GM18517 (cell line): ENCODE data around the gene ADSS2.
"Not testable (repeated sequence)": the region's sequence is repeated elsewhere in the genome, so short reads cannot be mapped to it uniquely, and the experiment has no call there.

Experiments used
- ATAC-seq: cut with Tn5 transposase; IDR thresholded peaks from one replicate; pipeline ENCODE4 v1.9.1; 2021; ENCODE audit warnings: mild to moderate bottlenecking, moderate library complexity; ENCODE audit not compliant: unreplicated experiment

Gene ADSS2

DNA sequence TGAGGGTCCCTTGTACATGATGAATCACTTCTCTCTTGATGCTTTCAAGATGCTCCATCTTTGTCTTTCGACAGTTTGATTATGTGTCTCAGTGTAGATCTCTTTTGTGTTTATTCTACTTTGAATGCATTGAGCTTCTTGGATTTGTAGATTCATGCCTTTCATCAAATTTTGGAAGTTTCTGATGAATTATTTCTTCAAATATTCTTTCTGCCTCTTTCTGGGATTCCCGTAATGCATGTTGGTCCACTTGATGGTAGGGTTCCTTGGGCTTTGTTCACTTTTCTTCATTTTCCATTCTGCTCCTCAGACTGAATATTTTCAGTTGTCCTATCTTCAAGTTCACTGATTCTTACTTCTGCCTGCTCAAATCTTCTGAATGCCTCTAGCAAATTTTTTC is 50.7 kb downstream of the ADSS2 start:
- no peak for ATAC-seq

DNA sequence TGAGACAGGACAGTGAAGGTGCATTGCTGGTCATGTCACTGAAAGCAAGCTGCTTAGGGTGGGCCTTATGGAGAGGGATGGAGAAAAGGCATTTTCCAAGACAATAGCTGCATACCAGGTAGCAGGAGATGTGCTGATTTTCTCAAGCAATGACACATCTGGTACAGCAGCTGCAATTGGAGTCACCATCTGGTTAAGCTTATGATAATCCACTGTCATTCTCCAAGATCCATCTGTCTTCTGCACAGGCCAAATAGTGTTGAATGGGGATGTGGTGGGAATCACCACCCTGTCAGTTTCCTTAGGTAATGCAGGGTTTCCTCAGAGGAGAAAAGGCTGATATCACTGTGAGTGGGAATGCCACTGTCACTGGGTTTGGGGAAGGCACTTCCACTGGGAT is 54.6 kb downstream of the ADSS2 start:
- ATAC-seq, result no peak

DNA sequence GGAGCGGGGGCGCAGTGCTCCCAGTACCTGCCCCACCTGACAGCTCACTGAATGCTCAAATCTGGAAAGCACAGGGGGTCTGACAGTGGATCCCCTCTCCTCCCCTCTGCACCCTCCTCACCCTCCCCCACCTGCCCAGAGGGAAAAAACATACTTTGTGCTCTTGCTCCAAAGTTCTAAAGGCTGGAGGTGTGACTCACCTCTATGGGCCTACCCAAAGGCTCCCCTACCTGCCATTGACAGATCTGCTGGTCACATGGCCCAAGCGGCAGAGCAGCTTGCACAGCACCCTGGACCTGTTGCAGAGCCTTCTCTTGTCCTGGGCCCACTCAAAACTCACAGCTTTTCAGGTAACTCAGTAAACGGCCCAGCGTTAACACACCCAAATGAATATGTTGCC is 55.7 kb downstream of the ADSS2 start:
- ATAC-seq, result no peak

DNA sequence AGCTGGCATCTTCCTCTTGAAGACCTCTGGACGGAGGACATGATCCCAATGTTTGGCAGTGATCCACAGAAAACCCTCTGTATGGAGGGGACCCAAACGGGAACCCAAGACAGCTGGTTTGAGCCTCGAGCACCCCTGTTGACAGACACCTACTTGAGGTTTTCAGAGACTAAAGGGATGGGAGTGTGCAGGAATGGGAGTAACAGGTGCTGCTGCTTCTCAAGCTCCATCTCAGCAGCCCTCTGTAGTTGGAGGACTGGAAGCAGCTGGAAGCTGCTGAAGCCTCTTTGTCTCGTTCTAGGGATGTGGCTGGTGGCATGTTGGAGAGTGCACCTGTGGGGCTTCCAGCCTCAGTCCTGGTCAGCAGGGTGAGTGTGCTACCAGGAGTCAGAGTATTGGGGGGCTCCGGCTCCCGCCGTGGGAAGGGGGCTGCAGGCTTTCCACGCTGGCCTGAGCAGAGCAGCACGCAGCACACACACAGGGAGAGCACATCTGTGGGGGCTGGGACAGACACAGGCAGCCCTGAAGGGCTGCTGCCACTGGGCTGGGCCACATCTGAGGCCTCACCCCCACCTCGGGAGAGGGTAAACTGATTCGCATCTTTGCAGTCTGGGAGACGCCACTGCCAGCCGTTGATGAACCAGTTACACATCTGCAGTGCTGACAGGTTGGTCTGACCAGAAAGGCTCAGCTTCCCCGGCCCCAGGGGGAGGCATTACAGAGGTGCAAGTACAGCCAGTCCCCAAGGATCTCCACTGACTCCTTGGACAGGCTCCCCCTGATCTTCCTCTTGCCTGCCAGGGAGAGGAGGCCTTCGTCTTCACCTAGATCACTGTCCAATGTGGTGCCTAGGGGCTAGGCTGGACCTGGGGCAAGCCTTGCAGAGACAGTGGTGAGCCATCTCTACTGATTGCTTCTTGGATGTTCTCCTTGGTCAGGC is 56.6 kb downstream of the ADSS2 start:
- no peak for ATAC-seq

DNA sequence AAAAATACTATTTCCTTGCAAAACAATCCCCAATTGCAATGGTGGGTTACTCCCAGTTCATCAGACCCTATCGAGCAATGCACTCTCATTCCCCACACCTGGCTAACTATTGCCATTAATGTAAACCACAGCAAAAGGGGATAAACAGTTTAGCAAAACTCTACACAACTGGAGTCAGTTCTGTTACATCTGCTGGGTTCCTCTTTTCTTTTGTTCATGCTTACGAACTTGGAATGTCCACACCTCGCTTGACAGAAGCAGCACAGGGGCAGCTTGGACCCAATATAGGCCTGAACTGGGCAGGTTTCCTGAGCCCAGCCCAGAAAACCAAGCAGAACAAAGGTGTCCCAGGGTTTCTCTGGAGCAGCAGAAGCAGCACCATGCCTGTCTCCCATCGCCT is 57.4 kb downstream of the ADSS2 start:
- ATAC-seq, result no peak

DNA sequence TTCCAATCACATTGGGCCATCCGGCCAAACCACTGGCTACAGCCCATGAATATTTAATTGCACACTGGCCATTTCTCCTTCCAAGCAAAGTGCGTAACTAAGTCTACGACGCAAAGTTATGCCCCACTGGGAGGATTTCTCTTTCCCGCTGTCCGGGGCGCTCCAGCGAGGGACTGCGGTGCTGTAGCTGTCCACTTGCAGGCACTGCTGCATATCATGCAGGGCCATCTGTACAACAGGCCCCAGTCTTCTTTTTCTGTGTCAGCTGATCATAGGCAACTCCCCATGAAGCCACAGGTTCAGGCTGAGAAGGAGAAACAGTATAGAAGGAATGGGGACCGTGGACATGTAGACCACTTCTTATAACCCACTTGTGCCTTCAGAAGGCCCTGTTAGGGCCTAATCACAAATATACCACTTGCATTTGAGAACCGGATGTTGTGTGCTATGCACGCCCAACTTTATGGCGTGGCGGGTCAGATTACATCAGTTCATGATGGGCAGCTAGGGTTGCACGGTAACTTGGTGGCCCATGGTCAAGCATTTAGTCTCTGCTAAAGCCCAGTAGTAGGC is 58.0 kb downstream of the ADSS2 start:
- ATAC-seq, result no peak

DNA sequence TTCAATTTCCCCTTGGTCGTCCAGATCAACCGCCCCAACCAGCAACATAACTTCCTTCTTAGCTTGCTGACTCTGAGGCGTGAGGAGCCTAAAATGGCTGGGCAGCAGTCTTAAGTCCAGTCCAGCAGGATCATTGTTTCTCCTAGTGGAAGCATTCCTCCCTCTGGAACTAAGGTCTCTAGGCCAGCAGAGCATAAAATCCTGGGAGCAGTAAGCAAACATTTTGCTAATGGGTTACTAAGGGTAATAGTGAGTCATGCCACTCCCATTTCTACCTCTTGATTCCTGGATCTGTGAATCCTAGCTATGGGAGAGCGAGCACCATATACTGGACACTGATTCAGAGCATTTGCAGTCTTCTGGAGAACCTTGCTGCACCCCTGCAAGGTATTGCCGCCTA is 59.9 kb downstream of the ADSS2 start:
- no peak for ATAC-seq

DNA sequence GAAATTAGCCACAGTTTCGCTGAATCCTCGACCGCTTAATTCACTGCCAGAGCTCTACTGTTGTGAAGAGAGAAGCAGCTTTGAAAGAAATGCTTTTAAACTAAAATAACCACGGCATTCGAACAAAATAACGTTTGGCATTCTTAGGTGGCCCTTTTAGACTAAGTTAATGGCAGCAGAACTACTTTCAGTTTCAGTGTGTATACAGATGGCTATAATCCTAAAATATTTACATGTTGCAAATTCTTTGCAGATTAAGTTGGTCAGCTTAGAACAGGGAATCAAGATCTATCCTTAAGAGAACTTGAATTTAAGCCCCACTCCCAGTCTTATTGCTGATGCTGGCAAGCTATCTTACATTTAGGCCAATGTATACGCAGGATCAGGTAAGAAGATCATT is 62.7 kb downstream of the ADSS2 start:
- no peak for ATAC-seq

DNA sequence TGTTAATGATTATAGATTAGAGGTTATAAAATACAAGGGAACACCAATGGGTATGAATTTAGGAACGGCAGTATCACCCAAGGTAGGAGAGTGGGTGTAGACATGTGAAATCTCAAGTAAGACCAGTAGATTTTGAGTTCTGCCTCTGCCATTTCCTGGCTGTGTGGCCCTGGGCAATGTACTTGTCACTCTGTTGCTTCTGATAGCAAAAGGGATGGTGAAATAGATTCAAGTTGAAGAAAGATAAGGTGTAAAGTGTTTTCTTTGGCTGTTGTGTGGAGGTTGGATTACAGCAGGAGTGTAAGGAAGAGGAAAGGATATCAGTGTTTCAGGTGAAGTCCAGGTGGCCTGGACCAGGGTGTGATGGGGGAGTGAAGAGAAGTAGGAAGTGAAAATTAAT is 64.3 kb downstream of the ADSS2 start:
- ATAC-seq, result no peak

DNA sequence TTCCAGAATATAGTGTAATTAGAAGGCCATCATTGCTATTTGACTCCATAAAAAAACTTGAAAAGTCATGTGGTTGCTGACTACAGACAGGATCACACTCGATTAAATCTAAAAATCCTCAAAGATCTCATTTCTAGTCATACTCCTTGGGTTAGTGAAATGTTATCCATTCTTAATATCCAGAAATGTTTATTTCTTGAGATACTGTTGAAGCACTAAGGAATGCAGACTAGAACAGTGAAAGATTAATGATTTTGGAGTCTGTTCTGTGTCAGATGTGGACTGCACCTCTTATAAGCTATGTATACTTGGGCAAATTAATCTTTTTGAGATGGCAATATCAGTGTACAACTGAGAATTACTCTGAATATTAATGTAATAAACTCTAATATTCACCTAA is 65.1 kb downstream of the ADSS2 start:
- no peak for ATAC-seq

DNA sequence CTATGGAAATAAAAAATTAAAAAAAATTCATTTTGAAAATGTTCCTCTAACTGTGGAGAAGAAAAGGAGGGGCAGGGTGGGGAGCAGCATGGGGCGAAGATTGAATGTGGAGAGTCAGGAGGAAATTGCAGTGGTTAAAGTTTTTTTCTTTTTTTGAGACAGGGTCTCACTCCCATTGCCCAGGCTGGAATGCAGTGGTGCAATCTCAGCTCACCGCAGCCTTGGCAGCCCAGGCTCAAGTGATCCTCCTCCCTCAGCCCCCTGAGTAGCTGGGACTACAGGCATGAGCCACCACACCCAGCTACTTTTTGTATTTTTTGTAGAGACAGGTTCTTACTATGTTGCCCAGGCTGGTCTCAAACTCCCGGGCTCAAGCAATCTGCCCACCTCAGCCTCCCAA is 67.6 kb downstream of the ADSS2 start:
- no peak for ATAC-seq

DNA sequence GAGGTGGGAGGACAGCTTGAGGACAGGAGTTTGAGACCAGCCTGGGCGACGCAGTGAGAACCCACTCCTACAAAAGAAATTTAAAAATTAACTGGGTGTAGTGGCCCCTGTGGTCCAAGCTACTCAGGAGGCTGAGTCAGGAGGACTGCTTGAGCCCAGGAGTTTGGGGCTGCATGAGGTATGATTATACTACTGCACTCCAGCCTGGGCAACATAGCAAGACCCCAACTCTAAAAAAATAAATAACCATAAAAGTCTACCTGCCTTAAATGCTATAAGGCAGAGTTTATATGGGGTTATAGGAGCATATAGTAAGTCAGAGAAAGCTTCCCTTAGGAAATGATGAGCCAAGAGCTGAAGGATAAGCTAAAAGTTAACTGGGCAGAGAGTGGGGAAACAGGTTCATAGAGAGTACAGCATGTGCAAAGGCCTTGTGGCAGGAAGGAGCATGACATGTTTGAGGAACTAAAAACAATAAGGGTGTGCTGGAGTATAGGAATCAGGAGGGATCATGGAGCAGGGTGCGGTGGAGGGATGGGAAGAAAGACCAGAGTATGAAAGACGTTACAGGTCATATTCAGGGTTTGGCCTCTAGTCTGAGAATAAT is 68.3 kb downstream of the ADSS2 start:
- ATAC-seq, result no peak

DNA sequence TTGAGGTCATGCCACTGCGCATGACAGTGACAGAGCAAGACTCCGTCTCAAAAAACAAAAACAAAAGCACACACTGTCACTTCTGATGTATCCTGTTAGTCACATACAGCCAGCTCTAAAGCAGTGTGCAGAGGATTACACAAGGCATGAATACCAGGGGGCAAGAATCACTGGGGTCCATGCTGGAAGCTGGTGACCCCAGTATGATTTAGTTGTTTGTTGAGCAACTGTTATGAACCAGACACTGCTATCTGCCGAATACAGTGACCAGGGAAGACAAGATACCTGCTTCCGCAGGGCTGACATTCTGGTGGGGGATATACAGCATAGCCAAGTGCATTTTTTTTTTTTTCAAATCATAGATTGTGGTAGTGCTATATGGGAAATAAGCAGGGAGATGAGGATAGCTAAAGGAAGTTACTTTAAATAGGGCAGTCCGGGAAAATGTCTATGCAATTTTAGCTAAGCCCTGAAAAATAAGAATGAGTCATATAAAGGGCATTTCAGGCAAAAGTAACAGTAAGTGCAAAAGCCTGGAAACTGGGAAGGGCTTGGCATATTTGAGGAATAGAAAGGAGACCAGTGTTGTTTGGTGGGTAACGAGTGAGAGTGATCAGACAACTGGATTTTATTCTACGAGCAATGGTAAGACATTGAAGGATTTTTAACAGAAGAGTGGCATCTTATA is 69.7 kb downstream of the ADSS2 start:
- no peak for ATAC-seq

DNA sequence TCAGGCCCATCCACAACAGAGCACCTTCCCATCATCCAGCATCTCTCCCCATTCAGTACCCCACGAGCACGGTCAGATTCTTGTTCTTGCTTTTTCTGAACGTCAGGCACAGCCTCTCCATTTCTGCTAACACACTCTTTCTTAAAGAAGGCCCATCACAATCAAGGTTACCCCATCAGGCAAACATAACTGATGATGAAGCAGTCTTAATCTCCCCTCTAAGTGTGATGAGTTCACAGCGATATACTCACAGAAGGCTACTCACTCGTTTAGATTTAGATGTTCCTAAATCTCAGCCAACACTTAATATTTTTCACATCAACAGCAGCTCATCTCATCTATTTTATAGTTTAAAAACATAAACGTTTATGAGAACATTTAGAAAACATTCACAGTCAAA is 75.6 kb downstream of the ADSS2 start:
- no peak for ATAC-seq

DNA sequence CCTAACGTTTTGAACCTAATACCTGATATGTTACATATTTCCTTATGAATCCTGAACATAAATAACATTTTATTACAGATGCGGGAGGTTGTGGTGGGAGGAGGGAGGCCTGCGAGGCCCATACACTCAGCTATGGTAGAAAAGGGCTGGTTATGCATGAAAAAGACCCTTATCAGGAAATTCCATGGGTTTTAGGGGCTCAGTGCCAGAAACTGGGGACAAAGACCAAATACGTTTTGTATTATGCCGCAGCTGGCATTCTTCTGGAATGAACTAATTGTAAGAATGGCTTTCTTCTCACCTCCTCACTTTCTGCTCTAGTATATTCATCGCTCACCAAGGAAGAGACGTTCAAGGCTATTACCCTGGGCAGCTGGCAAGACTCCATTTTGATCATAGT is 76.7 kb downstream of the ADSS2 start:
- ATAC-seq, result no peak

DNA sequence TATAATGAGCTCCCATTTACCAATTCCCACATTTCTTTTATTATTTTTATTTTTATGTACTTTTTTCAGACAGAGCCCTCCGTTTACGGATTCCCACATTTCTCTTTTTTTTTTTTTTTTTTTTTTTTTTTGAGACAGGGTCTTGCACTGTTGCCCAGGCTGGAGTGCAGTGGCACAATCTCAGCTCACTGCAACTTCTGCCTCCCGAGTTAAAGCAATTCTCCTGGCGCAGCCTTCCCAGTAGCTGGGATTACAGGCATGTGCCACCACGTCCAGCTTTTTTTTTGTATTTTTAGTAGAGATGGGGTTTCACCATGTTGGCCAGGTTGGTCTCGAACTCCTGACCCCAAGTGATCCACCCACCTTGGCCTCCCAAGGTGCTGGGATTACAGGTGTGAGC is 77.2 kb downstream of the ADSS2 start:
- ATAC-seq, result not testable (repeated sequence)

DNA sequence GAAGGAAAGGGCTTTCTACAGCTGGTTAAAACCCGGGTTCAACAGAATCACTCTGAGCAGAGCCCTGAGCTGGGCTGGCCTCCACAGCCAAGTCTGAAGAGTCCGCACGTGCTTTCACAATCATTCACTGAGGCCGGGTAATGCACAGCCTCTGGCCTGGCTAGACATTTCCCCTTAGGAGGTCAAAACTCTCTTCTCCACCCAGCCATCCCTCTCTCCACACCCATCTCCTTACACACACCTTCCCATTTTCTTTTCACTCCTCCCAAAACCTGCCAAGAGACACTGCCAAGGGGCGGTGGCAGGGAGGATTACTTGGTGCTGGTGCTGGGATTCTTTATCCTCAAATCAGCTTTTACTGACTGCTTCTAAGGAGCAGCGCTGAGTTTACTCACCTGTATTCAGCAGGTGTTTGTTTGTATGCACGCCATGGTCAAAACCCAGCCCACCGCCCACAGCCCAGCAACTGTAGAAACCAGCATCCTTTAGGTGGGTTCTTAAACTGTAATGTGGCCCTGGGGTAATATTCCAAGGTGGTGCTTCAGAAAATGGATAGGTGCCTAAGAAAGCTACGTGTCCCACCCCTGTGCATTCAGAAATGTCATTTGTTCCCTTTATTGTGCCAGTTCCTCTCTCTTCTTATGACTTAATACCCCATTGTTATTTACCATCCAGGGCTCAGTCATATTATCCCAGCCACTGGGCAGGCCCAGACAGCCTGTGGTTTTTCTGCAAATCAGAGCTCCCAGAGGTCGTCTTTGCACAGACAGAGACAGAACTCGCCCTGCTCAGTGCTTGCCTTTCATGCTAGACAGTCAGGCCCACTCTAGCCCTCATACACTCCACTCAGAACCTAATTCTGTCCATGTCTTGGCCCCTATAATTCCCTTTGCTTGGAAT is 80.2 kb downstream of the ADSS2 start:
- ATAC-seq, result no peak

DNA sequence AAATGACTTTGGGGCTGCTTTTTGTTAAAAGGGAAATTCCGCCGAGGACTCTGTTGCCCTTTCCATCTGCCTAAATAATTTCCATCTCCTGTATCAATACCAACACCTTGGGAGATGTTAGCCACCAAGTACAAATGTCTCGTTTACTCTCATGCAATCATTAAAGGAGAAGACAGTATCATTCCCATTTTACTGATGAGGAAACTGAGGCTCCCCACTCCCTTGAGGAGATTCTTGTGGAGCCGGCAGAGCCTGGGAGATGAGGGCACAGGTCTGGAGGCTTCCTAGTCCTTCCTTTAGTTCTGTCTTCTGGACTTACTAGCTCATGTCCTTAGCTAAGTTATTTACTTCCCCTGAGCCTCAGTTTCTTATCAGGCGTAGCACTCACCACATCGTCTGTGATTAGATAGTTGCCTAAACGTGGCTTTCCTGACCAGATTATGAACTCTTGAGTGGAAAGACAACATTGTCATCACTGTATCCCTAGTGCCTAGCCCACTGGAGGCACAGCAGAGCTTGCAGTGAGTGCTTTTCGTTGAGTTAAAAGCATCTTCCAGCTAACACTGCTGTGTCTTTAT is 81.6 kb downstream of the ADSS2 start:
- no peak for ATAC-seq

DNA sequence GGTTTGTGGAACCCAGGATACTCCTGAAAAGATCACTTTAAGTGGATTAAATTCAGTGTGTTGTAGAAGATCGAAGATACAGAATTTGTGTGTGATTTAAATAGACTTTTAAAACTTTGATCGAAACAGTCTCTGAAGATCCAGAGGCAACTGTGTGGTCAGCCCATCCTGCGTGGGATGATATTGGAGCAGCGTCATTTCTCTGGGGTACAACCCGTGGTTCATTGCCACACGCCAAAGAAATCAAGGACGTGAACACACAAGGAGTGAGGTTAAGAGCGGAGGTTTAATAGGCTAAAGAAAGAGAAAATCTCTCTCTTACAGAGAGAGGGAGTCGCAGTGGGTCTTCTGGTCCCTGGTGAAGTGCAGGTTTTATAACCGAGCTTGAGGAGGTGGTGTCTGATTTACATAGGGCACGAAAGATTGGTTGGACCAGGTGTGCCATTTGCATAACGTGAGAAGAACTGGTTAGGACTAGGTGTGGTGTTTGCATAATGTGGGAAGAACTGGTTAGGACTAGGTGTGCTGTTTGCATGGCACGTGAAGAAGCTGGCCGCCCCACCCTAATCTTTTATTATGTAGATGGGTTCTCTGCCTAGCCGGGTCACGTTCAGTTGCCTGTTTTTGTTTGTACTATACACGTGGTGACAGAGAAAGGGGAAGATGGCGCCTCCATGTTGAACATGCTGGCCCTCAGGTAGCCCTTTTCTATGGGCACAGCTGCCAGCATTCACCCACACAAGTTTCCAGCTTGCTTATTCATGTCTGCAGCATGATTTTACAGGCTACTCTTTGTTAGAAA is 82.3 kb downstream of the ADSS2 start:
- no peak for ATAC-seq
